ENCODE results near the gene ADCYAP1.

ADCYAP1 gene

GRCh38 chr18:959854-960253 is 55.2 kb downstream of the ADCYAP1 start:
- DNase-seq (ENCODE audit: low read depth, low spot score), result no peak

Measured in activated CD4-positive, CD25-positive, alpha-beta regulatory T cell treated with anti-CD3 and anti-CD28 coated beads, Interleukin-2, amount 50 U/mL, for 16 hours (primary cell).